Fibroblast of lung (primary cell): Measurements from ENCODE around the gene BANF2.

ENCODE experiments used
- CTCF ChIP-seq, 2 donors: IDR thresholded peaks in 1 of 2; conservative IDR thresholded peaks in 1 of 2; 1 replicate in 1 of 2; 2 replicates in 1 of 2; pipeline ENCODE4 v1.5.1; 2011 to 2012; ENCODE audit warnings: low read length in 2 of 2, control low read depth in 1 of 2, inconsistent platforms in 1 of 2, low read depth in 1 of 2, mild to moderate bottlenecking in 1 of 2
- EZH2 ChIP-seq: IDR thresholded peaks from 2 replicates; pipeline ENCODE4 v1.5.1; 2012; ENCODE audit warnings: low read length, control low read depth, mild to moderate bottlenecking; ENCODE audit errors: missing control alignments

- TF ChIP-seq CTCF (conservative IDR thresholded peaks at IDR 0.05 in 1 of 2, IDR thresholded peaks at IDR 0.05 in 1 of 2; ENCODE audit: low read depth in 1 of 2, low read length in 2 of 2): no peak
- TF ChIP-seq EZH2: no peak
Observed at GRCh38 chr20:17782768-17783167, 83.0 kb downstream of the BANF2 start.
